Pons (tissue), 1 donor: ENCODE measurements around the gene TNNT2.

Experiments
- DNase-seq: peaks from one replicate; pipeline ENCODE4 v3.0.0-alpha.2; 2016; ENCODE audit warnings: low spot score

TNNT2 gene

DNA sequence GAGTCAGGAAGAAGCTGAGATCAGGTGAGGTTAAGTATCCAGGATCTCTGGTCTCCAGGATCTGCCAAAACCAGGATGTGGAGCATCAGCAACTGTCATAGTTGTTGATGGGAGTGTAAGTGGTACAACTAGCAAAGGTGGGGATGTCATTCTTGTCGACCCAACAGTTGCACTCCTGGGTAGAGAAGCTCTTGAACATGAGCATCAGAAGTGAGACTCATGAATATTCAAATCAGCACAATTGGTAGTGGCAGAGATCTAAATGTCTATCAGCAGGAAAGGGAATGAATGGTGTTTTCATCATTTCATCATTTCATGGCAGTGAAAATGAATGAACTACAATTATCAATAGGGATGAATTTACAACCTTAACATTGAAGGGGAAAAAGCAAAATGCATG is 25.9 kb upstream of the TNNT2 start:
- DNase-seq = no peak

DNA sequence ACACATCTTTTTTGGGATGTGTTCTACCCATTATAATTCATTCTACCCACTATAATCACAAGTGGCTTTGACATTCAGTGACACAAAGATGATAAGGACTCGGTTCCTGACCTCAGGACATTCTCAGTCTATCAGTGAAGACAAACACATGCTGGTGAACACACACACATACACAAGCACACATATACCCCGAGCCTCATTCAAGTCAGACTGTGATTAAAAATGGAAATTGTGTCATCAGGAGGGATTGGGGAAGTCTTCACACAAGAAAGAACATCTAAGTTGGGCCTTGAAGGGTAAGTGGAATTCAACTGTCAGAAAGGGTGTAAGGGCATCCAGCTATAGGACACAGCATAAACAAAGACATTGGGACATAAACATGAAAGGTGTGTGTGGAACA is 24.2 kb upstream of the TNNT2 start:
- DNase-seq = no peak

DNA sequence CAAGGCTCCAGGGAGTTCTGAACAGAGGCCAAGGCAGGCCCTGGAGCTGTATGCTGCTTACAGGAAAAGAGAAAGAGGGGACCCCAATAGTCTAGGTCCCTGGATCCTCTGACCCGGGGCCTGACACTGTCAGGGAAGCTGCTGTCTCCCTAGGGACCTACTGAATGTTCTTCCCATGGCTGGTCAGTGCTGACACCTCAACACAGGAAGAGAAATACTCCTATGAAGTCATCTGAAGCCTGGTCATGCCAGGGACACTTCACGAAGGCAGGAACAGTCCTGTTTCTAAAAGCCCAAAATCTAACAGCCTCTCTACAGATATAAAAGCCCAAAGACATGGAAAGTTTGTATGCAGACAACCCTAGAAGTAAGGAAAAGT is 23.4 kb upstream of the TNNT2 start:
- no peak for DNase-seq

DNA sequence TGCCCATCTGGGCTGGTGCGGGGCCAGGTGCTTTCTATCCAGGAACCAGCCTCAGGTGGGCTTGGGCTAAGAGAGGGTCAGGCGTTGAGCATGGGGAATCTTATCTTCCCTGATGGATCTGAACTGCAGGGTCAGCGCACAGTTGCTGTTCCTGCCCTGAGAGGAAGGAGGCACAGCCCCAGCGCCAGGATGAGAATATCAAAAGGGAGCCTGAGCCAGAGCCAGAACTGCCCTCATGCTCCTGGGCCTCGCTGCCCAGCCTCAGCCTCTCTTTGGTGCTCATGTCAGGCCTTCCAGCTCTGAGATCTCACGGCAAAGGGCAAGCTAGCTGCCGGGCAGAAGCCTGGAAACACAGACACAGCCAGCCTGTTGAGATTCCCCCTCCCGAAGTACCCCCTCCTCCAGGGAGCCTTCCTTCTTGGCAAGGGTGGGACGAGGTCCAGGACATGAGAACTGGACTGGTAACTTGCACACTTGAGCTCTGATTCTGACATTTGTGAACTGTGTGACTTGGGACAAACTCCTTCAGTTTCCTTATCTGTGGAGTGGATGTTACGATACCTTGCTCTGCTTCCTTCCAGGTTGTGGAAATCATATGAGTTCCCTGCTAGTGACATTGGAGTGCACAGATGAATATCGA is 22.9 kb upstream of the TNNT2 start:
- no peak for DNase-seq

DNA sequence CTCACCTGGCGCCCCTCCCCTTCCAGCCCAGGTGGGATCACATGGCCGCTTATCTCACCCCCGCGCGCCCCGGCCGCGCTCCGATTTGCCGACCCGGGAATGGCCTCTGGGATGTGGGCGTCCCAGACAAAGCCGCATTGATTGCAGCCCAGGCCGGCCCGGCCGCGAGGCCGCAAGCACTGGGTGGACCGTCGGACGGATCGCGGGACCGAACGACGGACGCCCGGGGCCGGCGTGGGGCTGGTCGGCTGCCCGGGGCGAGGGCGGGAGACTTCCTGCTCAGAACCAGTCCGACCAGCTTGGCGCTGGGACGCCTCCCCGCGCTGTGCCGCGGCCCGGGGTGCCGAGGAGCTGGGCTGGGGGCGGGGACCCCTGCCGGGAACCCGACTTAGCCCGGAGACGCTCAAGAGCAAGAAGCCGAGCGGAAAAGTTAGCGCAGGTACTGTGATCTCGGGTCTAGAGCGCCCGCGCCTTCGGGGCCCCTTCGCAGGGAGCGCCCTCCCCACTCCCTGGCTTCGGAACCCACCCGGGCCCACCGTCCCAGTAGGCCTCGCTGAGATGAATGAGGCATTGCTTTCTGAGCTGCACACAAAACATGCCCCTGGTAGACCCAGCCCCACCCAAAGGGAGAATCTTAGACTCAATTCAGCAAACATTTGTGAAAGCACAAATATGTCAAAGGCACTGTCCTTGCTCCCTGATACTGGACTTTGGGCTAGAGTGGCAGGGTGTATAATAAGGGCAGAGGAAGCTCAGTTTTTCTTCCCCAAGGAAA is 22.1 kb upstream of the TNNT2 start:
- no peak for DNase-seq

DNA sequence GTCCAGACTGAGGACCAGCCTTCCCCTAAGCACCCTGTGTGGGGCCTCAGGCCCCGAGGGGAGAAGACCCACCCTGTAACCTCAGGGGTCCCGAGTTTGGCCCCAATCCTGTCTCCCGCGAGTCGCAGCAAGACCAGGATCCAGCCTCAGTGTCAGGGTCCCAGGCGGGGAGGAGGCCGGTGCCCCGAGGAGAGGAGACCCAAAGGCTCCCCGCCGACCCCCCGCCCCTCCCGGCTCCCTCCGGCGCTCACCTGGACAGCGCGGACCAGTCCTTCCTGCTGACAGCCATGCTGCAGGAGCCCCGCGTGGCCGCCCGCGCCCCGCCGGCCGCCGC is 21.5 kb upstream of the TNNT2 start, which contains the start of gene LAD1:
Gene LAD1 (minus strand): TSS at position 307 of the 334 bp plus-strand sequence. CDS start 18 bp downstream, at position 289.
- no peak for DNase-seq

DNA sequence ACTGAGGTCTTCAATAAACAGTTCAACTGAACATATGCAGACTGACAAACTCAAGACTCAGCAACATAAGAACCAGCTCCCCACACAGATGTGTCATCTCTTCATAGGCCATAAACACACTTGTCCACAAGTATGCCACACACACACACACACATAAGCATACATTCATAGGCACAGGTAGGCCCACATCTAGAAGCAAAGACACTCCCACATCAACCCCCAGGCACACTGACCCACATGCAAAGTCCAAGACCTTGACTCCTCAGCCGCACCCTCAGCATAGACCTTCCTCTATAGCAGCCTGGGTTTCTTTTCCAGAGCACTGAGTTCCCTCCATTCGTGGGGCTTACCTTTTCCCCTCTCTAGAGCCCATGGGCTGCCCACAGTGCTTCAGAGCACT is 20.2 kb upstream of the TNNT2 start:
- DNase-seq = no peak

DNA sequence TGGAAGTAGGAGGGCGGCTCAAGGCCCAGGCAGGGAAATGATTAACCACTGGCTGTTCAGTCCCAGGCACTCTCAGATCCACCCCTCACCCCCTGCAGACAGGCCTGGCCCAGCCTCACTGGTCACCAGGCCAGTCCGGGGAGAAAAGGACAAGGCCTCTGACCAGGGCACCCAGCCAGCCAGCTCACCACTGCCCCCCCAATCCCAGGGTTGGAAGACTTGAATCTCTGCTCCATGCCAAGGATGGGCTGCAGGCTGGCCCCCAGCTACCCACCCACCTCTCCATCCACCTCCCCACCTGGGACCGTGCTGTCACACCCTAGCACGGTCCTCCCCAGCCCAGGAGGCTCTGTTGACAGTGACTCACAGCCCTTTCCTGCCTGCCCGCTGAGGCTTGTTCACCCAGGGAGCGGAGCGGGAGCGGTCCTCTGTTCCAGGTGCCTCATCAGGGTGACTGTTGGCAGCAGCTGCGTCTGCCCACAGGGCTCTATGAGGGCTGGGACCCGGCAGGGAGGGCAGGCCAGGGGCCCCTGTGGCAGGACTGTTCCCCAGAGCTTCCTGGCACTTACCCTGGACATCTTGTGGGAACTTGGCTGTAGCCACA is 19.5 kb upstream of the TNNT2 start:
- no peak for DNase-seq

DNA sequence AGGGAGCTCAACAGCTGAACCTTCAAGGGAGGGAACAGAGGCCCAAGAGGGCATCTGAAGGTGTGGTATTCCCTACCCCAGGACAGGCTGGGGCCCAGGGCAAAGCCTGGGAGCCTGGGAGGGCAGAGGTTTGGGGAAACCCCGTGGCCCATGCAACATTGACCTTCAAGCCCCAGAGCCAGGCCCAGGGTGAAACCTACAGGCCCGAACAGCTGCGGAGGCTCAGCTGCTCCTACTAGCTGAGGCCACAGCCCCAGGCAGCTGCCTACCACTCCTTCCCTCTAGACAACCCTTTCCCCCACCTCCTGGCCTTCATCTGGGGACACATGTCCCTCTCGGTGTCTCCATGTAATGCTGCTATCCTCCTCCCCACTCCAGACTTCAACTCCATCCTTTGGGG is 18.5 kb upstream of the TNNT2 start:
- DNase-seq = no peak

DNA sequence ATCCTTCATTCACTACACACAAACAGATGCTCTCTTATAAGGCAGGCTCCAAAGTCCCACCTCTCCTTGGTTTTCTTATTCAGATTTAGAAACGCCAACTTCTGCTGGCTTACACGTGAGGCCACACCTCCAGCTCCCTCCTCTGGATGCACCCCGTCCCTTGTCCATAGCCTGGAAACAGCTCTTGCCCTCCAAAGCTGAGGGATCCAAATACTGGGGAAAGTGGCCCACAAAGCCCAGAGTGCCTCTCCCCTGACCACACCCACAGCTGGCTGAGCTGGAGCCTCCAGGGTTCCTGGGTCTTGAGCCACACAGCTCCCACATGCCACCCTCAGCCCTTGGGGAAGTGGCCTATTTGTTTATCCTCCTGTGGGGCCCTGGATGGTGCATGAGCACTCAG is 17.1 kb upstream of the TNNT2 start:
- no peak for DNase-seq

DNA sequence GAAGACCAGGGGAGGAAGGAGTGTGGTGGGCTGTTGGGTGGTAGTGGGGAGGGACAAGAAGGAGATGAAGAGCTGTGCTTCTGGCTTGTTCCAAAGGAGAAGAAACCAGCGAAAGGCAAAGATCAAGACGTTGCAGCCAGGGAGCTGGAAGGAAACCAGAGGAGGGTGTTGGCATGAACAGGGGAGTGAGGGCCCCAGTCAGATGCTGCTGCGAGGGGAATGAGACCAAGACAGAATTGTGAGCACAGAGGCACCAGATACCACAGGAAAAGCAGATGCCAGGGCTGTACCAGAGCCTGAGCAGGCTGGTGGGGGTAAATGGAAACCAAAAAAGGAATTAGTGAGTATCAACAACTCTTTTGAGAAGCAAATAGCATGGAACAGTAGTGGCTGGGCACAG is 15.6 kb upstream of the TNNT2 start:
- DNase-seq = no peak

DNA sequence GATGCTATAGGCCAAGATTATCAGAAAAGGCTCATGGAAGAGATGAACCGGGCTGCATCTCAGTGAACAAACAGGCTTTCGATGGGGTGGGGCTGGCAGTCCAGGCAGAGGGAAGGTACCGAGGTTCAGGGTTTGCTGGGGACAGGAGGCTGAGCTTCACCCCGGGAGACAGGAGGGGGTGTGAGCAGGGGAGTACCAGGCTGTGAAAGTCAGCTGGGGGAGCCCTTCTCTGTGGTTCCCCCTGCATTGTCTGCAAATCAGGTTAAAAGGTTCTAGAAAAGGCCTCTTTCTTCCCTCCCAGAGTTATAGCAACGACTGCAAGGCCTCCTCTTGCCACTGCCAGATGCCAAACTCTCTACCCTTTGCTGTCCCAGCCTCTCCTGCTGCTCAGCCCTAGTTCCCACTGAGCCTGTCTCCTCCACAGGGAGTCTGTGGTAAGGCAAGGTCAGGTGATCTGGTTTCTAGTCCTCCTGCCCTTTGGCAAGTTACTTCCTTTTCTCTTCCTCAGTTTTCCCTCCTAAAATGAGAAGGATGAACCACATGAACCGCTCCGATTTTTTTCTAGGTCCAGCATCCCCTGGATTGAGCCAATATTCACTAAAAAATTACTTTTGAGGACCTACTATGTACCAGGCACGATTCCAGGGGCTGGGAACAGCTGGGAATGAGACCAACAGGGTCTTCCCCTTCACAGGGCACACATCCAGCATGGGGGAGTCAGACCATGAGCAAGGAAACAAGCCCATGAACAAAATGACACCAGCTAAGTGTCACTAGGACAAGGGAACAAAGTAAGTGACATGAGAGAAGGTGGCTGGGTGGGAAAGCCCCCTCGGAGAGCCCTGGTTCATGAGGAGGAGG is 14.4 kb upstream of the TNNT2 start:
- no peak for DNase-seq

DNA sequence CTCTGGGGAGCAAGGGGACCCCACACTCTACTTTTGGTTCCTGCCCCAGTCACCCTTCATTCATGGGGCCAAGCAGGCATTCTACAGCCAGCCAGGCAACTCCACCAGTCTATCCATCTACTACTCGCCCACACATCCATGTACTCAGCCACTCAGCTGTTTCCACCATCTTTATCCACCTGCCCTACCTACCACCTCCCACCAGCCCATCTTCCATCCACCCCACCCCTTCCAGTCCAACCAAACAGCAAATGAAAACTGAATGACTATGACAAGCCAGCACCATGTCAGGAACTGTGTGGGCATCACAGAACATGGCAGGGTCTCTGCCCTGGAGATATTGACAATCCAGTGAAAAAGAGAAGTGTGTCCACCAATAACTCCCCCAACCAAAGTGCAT is 13.7 kb upstream of the TNNT2 start:
- no peak for DNase-seq

DNA sequence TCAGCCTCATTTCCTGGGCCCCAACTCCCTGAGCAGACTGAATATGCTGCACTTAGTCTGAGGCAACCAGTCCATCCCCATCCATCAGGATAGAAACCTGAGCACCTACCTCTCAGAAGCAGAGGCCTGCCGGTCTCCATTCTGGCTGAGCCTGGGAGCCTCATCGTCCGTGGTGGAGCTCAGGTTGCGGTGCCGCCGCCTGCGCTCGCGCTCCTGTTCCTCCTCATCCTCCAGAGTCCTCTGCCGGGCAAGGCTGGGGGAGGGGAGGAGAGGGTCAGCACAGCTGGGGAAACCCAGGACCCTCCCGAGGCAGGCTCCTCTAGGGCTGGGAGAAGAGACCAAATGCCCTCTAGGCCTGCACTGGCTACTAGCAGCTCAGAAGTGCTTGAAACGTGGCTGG is 11.6 kb upstream of the TNNT2 start:
- no peak for DNase-seq

DNA sequence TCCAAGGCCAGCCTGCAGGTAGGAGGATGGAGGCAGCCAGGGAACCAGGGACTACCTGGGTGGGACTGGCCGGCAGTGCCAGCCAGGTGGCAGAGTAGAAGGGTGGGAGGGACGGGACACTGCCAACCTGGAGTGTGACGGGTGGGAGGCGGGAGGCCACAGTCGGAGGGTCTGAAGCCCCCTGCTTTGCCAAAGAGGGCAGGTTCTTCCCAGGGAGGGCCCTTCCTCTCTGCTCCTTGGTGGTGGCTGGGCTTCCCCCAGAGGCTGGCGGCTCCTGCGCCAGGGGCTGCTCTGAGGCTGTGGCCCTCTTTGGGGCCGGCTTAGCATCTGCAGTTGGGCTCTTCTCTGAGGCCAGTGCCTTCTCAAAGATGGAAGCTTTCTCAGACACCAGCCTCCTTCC is 8.7 kb upstream of the TNNT2 start:
- no peak for DNase-seq

DNA sequence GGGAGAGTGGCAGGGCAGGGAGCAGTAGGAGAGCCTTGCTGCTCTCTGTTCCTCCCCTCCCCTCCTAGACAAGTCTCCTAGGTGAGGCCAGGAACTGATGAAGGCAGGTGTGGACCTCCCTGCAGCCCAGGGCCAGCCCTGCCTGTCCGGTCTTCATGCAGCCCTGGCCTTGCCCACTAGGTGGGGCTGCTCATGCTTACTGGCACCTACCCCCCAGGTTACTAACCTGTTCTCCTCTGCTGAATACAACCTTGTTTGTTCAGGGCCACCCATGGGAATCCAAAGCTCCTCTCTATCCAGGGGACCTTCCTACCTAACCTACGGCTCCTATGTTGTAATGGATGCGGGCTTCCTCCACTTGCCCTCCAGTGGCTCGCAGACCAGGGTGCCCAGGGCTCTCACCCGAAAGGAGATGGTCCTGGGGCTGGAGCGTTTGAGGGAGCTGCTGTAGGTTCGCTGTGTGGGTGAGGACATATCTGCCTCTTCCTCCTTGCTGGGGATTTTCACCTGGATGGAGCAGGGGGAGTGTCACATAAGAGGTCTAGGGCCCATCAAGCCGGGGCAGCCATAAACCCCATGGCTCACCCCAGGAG is 7.9 kb upstream of the TNNT2 start:
- peak; percentile 6 for DNase-seq

DNA sequence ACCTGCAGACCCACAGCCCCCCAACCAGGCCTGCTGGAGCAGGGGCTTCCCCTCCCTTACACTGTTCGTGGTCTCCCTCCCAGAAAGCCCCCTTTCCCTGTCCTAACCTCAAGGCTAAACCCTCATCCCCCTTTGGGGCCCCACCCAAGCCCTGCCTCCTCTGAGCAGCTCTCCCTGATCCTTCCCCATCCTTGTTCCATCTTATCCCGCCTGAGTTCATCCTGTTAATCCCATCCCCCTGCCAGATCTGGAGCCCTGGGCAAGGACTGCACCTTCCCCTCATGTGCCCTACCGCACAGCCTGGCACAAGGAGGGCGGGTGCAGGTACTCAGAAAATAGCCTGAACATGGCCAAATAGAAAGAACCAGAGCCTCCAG is 6.9 kb upstream of the TNNT2 start:
- no peak for DNase-seq

DNA sequence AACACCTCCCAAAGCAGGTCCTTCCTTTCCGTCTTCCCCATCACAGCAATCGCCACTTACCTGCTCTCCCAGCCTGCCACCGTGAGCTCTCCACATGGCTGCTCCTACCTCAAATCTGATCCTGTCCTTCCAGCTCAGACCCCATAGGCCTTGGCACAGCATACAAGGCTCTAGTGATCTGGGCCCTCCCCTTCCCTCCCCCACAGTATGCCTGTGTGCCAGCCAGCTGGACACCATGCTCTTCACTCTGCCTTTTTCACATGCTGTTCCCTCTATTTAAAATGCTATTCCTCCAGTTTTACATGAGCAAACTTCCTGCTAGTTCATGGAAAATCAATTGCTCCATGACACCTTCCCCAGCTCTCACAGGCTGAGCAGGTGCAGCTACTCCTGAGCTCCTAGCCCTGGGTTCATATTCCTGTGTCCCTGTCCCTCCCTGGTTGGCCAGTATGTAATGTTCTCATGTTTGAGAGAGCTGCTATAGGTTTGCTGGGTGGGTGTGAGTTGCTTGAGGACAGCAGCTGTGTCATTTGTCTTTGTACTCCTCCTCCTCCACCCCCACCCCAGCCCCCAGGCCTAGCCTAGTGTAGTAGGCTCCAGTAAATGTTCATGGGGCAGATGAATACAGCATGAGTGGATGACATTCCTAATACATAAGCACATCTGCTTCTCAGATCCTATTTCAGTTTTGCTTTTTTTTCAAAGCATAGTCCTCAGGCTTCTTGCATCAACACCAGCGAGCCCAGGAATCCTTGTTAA is 6.3 kb upstream of the TNNT2 start:
- DNase-seq = no peak

DNA sequence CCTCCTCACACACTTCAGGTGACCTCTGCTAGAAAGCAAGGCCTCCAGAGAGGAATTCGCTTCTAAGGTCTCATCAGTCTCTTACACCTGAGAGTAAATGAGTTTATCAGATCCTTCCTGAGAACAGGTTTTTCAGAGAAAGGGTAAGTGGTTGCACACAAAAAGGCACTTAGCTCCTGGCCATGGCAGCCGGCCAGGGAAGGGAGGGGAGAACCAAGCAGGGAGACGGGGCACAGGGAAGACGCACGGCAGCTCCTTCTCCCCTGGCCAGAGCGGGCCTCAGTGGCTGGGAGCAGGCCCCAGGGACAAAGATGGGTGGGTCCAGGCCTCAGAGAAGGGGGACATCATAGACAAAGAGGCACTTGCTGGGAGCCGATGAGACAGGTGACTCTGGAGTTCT is 3.6 kb upstream of the TNNT2 start:
- no peak for DNase-seq

DNA sequence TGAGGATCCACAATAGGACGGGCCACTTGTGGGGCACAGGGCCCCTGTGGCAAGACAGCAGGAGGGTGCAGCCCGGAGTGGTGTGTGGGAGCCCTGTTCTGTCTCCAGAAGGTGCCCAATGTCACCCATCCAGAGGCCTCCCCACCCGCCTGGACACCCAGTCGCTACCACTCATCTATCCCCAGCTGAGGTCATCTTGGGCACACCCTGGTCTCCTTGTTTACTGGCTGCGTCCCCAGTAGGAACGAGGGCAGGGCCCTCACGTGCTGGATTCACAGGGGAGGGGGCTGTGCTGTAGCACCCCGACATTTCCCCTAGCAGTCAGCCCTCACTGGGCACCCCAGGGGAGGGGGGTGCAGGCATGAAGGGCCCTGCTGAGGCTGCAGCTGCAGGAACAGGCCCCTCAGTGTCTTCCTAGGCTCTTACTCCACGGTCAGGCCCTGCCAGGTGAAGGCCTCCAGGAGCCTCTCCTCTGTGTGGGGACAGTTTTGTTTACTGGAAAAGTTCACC is 2.3 kb upstream of the TNNT2 start:
- DNase-seq = no peak

DNA sequence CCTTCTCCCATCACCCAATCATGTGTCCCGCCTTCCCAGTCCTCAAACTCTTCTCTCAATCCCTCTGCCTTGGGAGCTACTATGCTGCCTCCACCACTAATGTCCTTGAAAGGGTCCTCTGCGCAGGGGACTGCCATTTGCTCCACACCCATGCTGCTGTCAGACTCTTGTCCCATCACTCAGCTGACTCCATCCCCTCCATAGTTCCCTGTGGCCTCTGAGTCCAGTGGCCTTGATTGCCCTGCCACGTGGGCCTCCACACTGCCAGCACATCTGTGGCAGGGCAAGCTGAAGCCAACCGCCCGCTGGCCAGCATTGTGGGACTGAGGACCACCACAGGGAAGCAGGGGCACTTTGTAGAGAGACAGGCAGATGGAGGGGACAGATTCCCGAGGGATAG is 1.3 kb upstream of the TNNT2 start:
- no peak for DNase-seq
